H1 (cell line): ENCODE data around the gene ZDHHC24.

Experiments
- ATF2 ChIP-seq: IDR thresholded peaks from 2 replicates; pipeline ENCODE4 v1.6.1; 2012; ENCODE audit warnings: low read length, inconsistent platforms
- BRCA1 ChIP-seq: IDR thresholded peaks from 2 replicates; pipeline ENCODE4 v1.6.1; 2012; ENCODE audit warnings: low read depth, low read length, improper control_type of control experiment
- EP300 ChIP-seq, 2 experiments: IDR thresholded peaks; 1 replicate in 1 of 2; 2 replicates in 1 of 2; pipeline ENCODE4 v1.6.1; 2011 to 2012; ENCODE audit warnings: low read depth in 2 of 2, low read length in 2 of 2, mild to moderate bottlenecking in 2 of 2, borderline replicate concordance in 1 of 2, inconsistent platforms in 1 of 2, moderate library complexity in 1 of 2
- KDM1A ChIP-seq: fragments of 200-600, 300-600 bp; sonication (generic); IDR thresholded peaks from 2 replicates; pipeline ENCODE4 v1.7.1; 2016; ENCODE audit warnings: mild to moderate bottlenecking, low read length, borderline replicate concordance
- MAX ChIP-seq: IDR thresholded peaks from 2 replicates; pipeline ENCODE4 v1.6.1; 2012; ENCODE audit warnings: inconsistent platforms
- POLR2AphosphoS5 ChIP-seq: IDR thresholded peaks from 2 replicates; pipeline ENCODE4 v1.6.1; 2011; ENCODE audit warnings: low read depth, low read length
- RAD21 ChIP-seq, 2 experiments: IDR thresholded peaks in 1 of 2; conservative IDR thresholded peaks in 1 of 2; 2 replicates each; pipeline ENCODE4 v1.6.1; 2011; ENCODE audit warnings: low read depth in 2 of 2, low read length in 2 of 2, improper control_type of control experiment in 1 of 2, inconsistent platforms in 1 of 2, mild to moderate bottlenecking in 1 of 2, moderate library complexity in 1 of 2
- RXRA ChIP-seq: IDR thresholded peaks from 2 replicates; pipeline ENCODE4 v1.6.1; 2011; ENCODE audit warnings: low read depth, mild to moderate bottlenecking, low read length, moderate library complexity; ENCODE audit not compliant: insufficient read depth
- TBP ChIP-seq: IDR thresholded peaks from 2 replicates; pipeline ENCODE4 v1.6.1; 2011; ENCODE audit warnings: low read depth, low read length, improper control_type of control experiment
- TCF12 ChIP-seq: IDR thresholded peaks from 2 replicates; pipeline ENCODE4 v1.6.1; 2011; ENCODE audit warnings: low read depth, mild to moderate bottlenecking, low read length
- USF2 ChIP-seq: IDR thresholded peaks from 2 replicates; pipeline ENCODE4 v1.6.1; 2011; ENCODE audit warnings: low read length, improper control_type of control experiment
- TF ChIP-seq, protein P1 (sequence below), 3 experiments: IDR thresholded peaks; 1 replicate in 2 of 3; 2 replicates in 1 of 3; pipeline versions ENCODE4 v1.5.1 to v1.6.1; 2011; ENCODE audit warnings: low read length in 3 of 3, mild to moderate bottlenecking in 3 of 3, inconsistent platforms in 2 of 3, low read depth in 1 of 3, moderate library complexity in 1 of 3; ENCODE audit not compliant: insufficient read depth in 1 of 3; ENCODE audit errors: control extremely low read depth in 1 of 3

GRCh38 chr11:66559866-66560676 lies 14.2 kb upstream of the ZDHHC24 start:
- TF ChIP-seq POLR2AphosphoS5 (no peak), TBP (no peak), USF2 (no peak), RAD21 (IDR thresholded peaks at IDR 0.05 in 1 of 2, conservative IDR thresholded peaks at IDR 0.05 in 1 of 2; ENCODE audit: low read depth in 2 of 2, low read length in 2 of 2) (no peak), EP300 (IDR thresholded peaks at IDR 0.05; ENCODE audit: borderline replicate concordance in 1 of 2, low read depth in 2 of 2, low read length in 2 of 2) (no peak), RXRA (no peak), MAX (no peak), KDM1A (no peak), TCF12 (no peak), BRCA1 (no peak), ATF2 (no peak)
- TF ChIP-seq, protein P1, sequence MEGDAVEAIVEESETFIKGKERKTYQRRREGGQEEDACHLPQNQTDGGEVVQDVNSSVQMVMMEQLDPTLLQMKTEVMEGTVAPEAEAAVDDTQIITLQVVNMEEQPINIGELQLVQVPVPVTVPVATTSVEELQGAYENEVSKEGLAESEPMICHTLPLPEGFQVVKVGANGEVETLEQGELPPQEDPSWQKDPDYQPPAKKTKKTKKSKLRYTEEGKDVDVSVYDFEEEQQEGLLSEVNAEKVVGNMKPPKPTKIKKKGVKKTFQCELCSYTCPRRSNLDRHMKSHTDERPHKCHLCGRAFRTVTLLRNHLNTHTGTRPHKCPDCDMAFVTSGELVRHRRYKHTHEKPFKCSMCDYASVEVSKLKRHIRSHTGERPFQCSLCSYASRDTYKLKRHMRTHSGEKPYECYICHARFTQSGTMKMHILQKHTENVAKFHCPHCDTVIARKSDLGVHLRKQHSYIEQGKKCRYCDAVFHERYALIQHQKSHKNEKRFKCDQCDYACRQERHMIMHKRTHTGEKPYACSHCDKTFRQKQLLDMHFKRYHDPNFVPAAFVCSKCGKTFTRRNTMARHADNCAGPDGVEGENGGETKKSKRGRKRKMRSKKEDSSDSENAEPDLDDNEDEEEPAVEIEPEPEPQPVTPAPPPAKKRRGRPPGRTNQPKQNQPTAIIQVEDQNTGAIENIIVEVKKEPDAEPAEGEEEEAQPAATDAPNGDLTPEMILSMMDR (IDR thresholded peaks at IDR 0.05; ENCODE audit: control extremely low read depth in 1 of 3, insufficient read depth in 1 of 3, low read depth in 1 of 3, low read length in 3 of 3): no peak
